OCI-LY3 (cell line): Measurements from ENCODE around the gene MTMR10.

Source experiments
- CTCF ChIP-seq: fragments of 200-600, 300-600 bp; sonication (generic); IDR thresholded peaks from 2 replicates; pipeline ENCODE4 v1.5.1; 2014; ENCODE audit warnings: antibody characterized with exemption, low read length, low read depth
- EZH2phosphoT487 ChIP-seq: fragments of 200-600 bp; shearing (Covaris generic); IDR thresholded peaks from 2 replicates; pipeline ENCODE4 v1.6.1; 2018; ENCODE audit warnings: antibody characterized with exemption, mixed run types, low read depth

- TF ChIP-seq EZH2phosphoT487 (no peak), CTCF (no peak)
These were observed 6.9 kb downstream of the MTMR10 start for GRCh38 chr15:30984542-30984941.
